NCI-H187 (cell line): ENCODE measurements around the gene HRH1.
"Not testable (repeated sequence)": the region's sequence is repeated elsewhere in the genome, so short reads cannot be mapped to it uniquely, and the experiment has no call there.

Experiments
- DNase-seq, 2 experiments: peaks; one replicate each; lab custom pipeline; 2025; lab: John Stamatoyannopoulos, UW

HRH1 gene

DNA sequence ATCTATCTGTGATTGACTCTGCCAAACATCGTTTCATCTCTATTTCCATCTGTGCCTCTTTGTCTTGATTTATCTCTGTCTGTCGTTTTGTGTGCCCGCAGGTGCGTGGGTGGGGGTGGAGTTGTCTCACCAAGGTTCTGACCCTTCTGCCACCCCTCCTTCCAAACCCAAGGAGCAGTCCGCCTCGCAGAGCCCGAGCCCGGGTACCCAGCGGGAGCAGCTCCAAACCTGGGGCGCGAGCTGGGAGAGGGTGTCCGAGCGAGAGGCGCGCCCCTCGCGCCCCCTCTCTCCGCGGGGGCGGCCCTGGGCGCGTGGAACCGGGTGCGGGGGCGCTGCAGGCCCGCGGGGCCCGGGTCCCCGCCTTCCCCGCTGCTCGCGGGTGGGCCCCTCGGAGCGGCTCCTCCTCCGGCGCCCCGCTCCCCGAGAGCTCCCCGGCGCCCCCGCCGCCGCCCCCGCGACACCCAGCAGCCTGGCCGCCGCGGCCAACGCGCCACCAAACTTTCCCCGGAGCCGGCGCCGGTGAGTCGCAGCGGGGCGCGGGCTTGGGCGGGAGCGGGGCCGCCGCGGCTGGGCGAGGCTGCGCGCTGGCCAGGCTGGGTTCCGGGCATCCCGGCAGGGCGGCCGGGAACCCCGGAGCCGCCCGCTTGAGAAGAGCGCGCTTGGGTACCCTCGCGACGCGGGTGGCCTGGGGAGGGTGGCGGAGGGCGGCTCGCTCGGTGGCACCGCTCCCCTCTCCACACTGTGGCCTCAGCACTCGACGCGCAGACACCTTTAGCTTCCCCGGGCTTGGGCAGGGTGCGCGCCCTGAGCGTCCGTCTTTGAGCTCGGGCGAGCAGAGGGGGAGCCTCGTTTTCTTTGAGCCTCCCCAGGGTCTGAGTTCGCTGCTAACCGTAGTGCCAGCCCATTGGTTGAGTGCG is at the start of gene HRH1:
Gene HRH1, plus strand, starts transcription at position 458 of the 917 bp plus-strand sequence. CDS start 104,545 bp downstream, outside the sequence.
- no peak for DNase-seq

GRCh38 chr3:11113316-11113715 is 41.0 kb upstream of the HRH1 start:
- not testable (repeated sequence) for DNase-seq

DNA sequence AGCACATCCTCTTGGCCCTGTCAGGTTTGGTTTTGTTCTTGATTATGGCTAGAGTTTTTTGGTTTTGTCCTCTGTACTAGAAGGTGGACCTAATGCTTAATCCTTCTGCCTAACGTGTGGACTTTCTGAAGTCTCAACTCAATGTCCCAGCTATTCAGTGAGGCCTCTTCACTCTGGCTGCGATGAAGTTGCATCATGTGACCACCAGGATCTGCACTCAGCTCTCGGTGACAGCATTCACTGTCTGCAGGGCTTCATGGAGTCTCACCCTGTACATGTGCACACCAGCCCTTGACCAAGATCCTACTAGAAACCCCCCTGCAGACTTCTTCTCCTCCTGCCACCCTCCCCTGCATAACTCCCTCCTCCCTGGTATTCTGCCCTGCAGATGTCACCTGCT is 38.7 kb upstream of the HRH1 start:
- no peak for DNase-seq

GRCh38 chr3:11116336-11117059 is 37.8 kb upstream of the HRH1 start:
- no peak for DNase-seq

- DNase-seq, result no peak
Observed at GRCh38 chr3:11117591-11117990, 36.7 kb upstream of the HRH1 start.

- DNase-seq, result no peak
Observed at GRCh38 chr3:11118181-11118682, 36.1 kb upstream of the HRH1 start.

DNA sequence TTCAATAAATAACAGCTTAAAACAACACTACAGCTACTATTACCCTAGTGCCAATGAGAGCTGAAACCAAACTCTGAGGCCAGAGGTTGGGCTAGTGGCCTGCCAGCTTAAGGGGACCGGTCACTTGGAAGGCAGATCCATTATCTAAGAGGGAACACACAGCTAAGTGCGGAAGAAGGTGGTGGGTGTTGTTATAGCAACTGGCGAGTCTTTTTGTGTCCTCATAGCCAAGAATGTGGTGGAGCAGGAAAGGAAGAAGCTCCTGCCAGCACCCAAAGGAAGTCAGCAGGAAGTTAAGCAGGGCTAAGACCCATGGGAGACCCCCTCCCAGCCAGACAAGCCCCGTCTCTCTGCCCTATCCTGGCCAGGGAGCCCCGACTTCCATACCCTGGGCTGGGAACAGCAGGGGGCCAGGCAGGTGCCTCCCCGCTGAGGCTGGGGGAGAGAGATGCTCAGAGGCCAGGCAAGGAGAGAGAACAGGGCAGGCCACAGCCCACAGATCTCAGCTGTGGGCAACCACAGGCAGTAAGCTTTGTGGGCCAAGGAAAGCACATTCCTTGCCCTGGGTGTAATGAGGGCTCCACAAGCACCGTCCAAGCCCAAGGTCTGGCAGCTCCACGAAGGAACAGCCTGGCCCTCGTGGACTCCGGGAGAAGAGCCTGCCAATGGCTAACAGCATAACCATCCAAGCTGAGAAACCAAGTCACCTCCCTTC is 34.0 kb upstream of the HRH1 start:
- no peak for DNase-seq

DNA sequence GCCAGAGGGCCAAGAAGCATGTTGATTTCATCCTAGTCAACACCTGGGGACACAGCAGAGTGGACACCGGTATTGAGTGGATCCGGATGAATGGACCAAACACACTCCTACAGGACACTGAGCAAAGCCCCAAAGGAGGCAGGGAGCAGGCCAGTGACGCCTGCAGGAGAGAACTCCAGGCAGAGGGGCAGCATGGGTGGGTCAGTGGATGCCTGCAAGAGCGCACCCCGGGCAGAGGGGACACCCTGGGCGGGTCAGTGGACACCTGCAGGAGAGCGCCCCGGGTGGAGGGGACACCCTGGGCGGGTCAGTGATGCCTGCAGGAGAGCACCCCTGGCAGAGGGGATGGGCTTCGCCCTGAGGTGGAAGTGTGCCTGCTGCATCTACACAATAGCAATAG is 27.6 kb upstream of the HRH1 start:
- no peak for DNase-seq

DNA sequence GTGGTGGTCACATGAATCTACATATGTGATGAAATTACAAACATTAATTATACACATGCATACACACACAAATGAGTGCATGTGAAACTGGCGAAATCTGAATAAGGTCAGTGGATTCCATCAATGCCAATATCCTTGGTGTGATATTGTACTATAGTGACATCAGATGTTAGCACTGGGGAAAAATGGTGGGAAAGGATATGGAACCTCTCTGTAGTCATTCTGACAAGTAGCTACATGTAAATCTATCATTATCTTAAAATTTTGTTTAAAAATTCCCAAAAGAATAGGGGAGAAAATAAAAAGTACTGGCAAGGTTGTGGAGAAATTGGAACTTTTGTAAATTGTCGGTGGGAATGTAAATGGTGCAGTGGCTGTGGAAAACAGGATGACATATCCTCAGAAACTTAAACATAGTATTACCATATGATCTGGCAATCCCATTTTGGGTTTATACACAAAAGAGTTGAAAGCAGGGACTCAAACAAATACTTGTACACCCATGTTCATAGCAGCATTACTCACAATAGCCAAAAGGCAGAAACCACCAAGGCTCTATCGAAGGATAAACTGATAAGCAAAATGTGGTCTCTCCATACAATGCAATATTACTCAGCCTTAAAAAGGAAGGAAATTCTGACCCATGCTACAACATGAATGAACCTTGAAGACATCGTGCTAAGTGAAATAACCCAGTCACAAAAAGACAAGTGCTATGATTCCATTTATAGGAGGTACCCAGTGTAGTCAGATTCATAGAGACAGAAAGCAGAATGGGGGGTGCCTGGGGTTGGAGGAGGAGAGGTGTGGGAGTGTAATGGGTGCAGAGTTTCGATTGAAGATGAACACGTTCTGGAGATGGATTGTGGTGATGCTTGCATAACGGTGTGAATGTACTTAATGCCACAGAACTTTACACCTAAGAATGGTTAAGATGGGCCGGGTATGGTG is 25.3 kb upstream of the HRH1 start:
- no peak for DNase-seq

- no peak for DNase-seq
Observed at GRCh38 chr3:11130385-11130784, 23.9 kb upstream of the HRH1 start.

GRCh38 chr3:11131371-11131770 is 22.9 kb upstream of the HRH1 start:
- DNase-seq, result no peak

DNA sequence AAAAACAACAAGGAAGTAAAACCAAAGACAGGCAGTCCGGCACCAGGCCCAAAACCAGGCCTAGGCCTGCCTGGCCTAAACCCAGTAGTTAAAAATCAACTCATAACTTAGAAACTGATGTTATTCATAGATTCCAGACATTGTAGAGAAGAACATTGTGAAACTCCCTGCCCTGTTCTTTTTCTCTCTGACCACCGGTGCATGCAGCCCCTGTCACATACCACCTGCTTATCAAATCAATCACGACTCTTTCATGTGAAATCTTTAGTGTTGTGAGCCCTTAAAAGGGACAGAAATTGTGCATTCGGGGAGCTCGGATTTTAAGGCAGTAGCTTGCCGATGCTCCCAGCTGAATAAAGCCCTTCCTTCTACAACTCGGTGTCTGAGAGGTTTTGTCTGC is 22.4 kb upstream of the HRH1 start:
- DNase-seq, result not testable (repeated sequence)

DNA sequence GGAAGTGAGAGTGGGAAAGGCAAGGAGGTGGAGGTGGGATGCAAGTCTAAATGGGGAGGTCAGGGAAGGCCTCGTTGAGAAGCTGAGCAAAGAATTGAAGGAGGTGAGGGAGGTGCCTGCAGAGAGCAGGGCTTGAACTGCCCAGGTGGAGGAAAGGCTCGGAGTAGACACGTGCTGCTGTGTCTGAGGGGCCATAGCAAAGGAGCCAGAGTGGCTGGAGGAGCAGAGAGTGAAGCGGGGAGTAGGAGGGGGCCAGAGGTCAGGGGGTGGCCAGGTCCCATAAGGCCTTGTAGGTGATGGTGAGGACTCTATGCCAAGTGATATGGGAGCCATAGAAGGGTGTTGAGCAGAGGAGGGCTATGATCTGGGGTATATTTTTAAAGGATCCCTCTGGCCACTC is 21.4 kb upstream of the HRH1 start:
- no peak for DNase-seq

- DNase-seq, result no peak
Observed at GRCh38 chr3:11134794-11135193, 19.5 kb upstream of the HRH1 start.

DNA sequence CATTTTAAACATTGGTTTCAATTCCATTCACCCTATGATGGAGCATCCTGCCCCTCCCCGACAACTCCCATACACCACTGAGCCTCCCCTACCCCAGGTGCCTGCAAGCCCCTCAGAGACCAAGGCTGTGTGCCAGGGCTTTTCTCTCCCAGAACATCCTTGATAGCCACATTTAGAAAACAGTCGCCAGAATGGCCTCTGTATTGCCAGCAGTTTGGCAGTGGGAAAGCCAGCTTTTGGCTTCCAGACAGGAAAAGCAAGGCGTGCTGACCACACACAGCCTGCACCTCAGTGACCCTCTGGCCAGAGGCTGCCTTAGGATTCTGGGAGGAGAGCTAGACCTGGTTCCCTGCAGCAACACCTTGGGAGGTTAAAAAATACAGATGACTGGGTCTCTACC is 18.2 kb upstream of the HRH1 start:
- no peak for DNase-seq

- DNase-seq, result no peak
Observed at GRCh38 chr3:11136830-11137626, 17.3 kb upstream of the HRH1 start.

GRCh38 chr3:11137627-11137959 is 16.7 kb upstream of the HRH1 start:
- DNase-seq, result no peak

DNA sequence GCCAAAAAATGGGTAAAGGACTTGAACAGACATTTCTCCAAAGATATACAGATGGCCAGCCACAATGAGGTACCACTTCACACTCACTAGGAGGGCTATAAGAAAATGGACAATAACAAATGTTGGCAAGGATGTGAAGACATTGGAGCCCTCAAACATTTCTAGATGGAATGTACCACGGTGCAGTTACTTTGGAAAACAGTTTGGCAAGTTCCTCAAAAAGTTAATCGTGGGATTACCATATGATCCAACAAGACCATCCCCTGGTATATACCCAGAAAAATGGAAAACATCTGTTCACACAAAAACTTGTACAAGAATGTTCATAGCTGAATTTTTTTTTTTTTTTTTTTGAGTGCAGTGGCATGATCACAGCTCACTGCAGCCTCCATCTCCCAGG is 15.9 kb upstream of the HRH1 start:
- DNase-seq, result no peak

GRCh38 chr3:11140030-11140712 is 14.1 kb upstream of the HRH1 start:
- no peak for DNase-seq

- no peak for DNase-seq
Observed at GRCh38 chr3:11140713-11141104, 13.6 kb upstream of the HRH1 start.
